ENCODE results near the gene MICAL2.

Gene MICAL2

DNA sequence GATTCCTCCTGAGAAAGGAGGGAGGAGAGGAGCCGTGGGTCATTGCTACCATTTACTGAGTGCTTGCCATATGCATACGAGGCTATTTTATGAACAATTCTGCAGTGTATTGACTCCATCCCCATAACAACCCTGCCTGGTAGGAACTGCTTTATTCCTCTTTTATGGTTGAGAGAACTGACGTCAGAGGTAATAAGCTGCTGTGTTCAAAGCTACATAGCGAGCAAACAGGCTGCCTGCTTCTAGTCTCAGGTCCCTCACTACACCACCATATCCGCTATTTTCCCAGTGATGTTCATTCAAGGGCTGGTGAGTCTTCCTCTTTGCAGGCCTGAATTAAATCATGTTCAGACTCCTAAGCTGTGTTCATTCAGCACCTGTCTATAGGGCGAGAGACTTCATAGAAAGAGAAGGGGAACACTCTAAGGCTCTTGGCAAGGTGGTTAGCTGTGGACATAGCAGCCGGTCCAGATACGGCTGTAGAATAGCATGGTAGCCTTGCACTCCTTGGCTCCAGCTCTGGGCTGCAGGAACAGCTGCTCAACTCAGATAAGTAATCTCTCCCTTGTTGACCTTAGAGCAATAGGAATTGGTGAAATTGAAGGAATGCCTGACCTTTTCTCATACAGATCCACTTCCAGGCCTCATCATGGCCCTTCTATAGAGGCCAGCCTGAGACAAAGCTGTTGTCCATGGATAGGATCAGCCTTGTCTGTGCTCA lies 82.6 kb downstream of the MICAL2 start:
- Histone ChIP-seq H3K27me3 (ENCODE audit: insufficient read depth, low read depth, severe bottlenecking) (no peaks in the 10 kb centered on the region), H3K36me3 (no peaks in the 10 kb centered on the region), H3K9me3 (ENCODE audit: severe bottlenecking) (no peaks in the 10 kb centered on the region), H3K4me3 (ENCODE audit: low read depth, low read length) (no peak overlapping the region), H3K27ac (no peak overlapping the region)
- TF ChIP-seq, protein P1, sequence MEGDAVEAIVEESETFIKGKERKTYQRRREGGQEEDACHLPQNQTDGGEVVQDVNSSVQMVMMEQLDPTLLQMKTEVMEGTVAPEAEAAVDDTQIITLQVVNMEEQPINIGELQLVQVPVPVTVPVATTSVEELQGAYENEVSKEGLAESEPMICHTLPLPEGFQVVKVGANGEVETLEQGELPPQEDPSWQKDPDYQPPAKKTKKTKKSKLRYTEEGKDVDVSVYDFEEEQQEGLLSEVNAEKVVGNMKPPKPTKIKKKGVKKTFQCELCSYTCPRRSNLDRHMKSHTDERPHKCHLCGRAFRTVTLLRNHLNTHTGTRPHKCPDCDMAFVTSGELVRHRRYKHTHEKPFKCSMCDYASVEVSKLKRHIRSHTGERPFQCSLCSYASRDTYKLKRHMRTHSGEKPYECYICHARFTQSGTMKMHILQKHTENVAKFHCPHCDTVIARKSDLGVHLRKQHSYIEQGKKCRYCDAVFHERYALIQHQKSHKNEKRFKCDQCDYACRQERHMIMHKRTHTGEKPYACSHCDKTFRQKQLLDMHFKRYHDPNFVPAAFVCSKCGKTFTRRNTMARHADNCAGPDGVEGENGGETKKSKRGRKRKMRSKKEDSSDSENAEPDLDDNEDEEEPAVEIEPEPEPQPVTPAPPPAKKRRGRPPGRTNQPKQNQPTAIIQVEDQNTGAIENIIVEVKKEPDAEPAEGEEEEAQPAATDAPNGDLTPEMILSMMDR (IDR thresholded peaks at IDR 0.05; ENCODE audit: low read depth, low read length) = no peak
- no peak for DNase-seq

DNA sequence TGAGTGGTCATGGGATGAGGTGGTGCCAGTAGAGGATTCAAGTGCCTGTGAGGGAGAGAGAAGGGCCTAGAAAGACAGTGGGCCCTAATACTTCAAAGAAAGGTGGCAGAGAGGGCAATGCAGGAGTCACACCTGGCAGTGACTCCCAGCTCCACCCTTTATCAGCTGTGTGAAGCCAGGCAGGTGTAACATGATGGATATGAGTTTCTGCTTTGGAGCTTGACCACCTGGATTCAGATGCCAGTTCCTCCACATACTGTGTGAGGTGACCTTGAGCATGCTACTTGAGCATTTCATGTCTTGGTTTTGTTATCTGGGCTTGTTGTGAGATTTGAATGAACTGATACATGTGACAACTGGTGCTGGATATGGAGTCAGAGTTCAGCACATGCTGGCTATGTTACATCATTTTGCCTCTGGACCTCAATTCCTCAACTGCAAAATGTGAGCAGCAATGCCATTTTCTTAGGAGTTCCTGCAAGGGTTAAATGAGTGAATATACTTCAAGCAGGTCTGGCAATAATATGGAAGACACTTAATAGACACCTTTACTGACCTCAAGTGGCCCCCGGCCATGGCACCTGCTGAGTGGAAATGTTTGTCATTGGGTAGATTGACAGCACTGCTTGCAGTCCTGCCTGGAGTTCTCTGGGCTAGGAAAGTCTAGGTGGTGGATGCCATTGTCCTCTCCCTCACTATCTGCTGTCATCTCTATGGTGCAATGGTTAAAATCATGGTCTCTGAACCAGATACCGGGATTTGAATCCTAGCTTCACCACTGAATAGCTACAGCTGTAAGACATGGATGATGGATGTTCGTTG lies 83.3 kb downstream of the MICAL2 start:
- Histone ChIP-seq H3K36me3 (no peaks in the 10 kb centered on the region), H3K4me3 (ENCODE audit: low read depth, low read length) (no peak overlapping the region), H3K27ac (no peak overlapping the region), H3K9me3 (ENCODE audit: severe bottlenecking) (no peaks in the 10 kb centered on the region), H3K27me3 (ENCODE audit: insufficient read depth, low read depth, severe bottlenecking) (no peaks in the 10 kb centered on the region)
- TF ChIP-seq, protein P1 (IDR thresholded peaks at IDR 0.05; ENCODE audit: low read depth, low read length) = no peak
- DNase-seq = no peak

DNA sequence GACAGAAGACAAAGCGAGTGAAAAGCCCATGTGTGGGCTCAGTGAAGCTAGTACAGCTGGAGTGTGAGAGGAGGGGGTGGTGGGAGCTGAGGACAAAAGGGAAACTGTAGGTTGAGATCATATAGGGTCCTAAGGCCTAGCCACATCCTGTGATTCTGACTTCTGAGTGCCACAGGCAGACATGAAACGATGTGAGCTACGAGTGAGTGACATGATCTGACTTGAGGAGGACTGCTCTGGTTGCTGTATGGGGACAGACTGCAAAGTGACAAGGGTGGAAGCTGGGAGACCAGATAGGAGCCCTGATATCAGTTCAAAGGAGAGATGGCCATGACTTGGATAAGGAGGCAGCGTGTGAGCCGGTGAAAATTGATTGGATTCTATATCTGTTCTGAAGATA lies 85.4 kb downstream of the MICAL2 start:
- H3K27me3 ChIP-seq (ENCODE audit: insufficient read depth, low read depth, severe bottlenecking) = no peaks in the 10 kb centered on the region
- H3K27ac ChIP-seq = no peak overlapping the region
- no peak for DNase-seq

DNA sequence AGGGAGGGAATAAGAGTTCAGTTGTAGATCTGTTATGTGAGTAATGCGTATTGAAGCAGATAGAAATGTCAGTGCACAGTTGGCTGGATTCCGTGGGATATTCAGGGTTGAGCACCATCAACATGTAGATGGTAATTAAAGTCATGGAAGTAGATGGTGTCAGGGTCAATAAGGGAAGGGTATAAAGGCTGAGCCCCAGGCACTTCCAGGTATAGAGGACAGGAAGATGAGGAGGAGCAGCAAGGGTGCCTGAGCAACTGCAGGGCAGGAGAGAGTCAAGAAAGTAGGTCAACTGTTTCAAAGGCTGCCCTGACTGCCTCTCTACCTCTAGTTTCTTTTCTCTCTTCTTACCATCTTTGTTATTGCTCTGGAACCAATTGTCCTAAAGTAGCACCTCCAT lies 85.9 kb downstream of the MICAL2 start:
- no peak for DNase-seq
- H3K27ac ChIP-seq = no peak overlapping the region
- no peaks in the 10 kb centered on the region for H3K9me3 ChIP-seq (ENCODE audit: severe bottlenecking)
- H3K27me3 ChIP-seq (ENCODE audit: insufficient read depth, low read depth, severe bottlenecking) = no peaks in the 10 kb centered on the region
- no peaks in the 10 kb centered on the region for H3K36me3 ChIP-seq
- TF ChIP-seq, protein P1 (IDR thresholded peaks at IDR 0.05; ENCODE audit: low read depth, low read length) = no peak
- no peak overlapping the region for H3K4me3 ChIP-seq (ENCODE audit: low read depth, low read length)

More for the DNA sequence above, 85.4 kb downstream of the MICAL2 start:
- Histone ChIP-seq H3K36me3 (no peaks in the 10 kb centered on the region), H3K9me3 (ENCODE audit: severe bottlenecking) (no peaks in the 10 kb centered on the region), H3K4me3 (ENCODE audit: low read depth, low read length) (no peak overlapping the region)
- TF ChIP-seq, protein P1 (IDR thresholded peaks at IDR 0.05; ENCODE audit: low read depth, low read length) = no peak

DNA sequence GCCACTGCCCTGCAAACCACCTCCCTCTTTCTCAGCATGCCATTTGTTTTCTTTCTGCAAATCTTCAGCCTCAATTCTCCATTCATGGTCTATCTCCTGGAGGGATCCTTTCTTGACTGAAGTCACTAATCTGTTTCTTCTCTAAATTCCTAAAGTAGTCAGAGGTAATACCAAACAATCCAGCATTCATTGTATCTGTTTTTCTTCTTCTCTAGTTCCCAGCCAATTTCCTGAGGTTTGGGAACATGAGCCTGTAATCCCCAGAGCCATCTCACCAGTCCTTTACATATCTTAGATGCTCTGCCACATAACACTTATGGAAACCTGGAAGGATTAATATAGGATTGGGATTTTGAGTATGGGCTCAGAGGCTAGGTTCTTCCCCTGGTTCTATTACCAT lies 86.5 kb downstream of the MICAL2 start:
- TF ChIP-seq, protein P1 (IDR thresholded peaks at IDR 0.05; ENCODE audit: low read depth, low read length) = no peak
- DNase-seq = no peak
- Histone ChIP-seq H3K36me3 (no peaks in the 10 kb centered on the region), H3K4me3 (ENCODE audit: low read depth, low read length) (no peak overlapping the region), H3K27ac (no peak overlapping the region), H3K27me3 (ENCODE audit: insufficient read depth, low read depth, severe bottlenecking) (no peaks in the 10 kb centered on the region), H3K9me3 (ENCODE audit: severe bottlenecking) (no peaks in the 10 kb centered on the region)

Measured in WERI-Rb-1 (cell line).